Stimulated activated CD4-positive, alpha-beta T cell treated with anti-CD3 and anti-CD28 coated beads, TNF-alpha, amount 100 ng/mL, for 4 hours (primary cell): Measurements from ENCODE around the gene JMJD1C.
"Not testable (repeated sequence)": the region's sequence is repeated elsewhere in the genome, so short reads cannot be mapped to it uniquely, and the experiment has no call there.

Experiments
- DNase-seq, 3 experiments: peaks; one replicate each; pipeline ENCODE4 v3.0.0-alpha.2; 2020; ENCODE audit warnings: low read depth in 3 of 3

Gene JMJD1C

DNA sequence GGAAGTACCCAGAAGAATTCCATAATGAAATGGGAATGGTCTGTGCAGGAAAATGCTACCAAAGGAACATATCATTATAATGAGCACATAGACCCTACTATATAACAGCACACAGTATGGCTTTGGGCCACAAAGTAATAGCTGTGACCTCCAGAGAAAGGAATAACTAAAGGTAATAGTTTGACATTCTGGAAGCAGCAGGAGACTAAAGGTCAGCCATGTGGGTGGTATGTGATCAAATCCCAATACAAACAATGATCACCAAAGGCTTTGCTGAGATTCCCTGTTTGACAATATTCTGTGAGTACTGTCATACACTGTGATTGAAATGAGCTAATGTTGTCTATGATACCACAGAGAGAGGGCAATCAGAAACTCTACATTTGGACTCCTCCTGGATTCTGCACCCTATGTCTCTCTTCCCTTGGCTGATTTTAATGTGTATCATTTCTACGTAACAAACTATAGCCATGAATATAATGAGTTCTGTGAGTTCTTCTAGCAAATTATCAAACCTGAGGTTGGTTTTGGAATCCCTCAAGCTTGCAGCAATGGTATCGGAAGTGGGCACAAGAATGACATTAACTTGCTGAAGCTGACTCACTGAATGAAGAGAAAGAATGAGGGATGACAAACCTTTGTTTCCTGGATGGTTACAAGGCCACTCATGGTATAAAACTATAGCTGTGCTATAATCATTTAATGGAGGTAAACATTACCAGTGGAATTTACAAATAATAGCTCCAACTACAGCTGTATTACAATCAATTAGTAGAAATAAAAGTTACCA lies 99.6 kb downstream of the JMJD1C start:
- no peak for DNase-seq

DNA sequence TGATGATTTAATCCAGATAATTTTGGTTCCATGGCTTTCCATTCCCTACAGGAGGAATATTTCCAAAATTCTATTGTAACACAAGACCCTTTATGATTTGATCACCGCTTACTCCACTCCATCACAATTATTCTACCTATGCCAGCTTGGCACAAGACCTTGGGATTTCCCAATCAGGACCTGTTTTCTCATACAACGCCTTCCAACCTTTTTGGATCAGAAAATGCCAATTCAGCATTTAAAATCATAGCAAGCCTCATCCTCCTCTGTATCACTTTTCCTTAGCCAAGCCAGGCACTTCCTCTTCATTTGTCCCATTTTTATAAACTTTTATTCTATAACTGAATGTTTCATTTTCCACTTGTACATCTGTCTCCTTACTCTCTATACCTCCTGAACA lies 100.9 kb downstream of the JMJD1C start:
- DNase-seq, result no peak

DNA sequence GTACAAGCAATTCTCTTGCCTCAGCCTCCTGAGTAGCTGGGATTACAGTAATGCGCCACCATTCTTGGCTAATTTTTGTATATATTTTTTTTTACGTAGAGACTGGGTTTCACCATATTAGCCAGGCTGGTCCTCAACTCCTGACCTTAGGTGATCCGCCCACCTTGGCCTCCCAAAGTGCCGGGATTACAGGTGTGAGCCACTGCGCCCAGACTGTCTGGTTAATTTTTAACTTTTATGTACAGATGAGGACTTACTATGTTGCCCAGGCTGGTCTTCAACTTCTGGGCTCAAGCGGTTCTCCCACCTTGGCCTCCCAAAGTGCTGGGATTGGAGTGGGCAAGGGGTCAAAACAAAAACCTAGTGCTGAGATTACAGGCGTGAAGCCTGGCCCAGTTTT lies 101.8 kb downstream of the JMJD1C start:
- no peak for DNase-seq

DNA sequence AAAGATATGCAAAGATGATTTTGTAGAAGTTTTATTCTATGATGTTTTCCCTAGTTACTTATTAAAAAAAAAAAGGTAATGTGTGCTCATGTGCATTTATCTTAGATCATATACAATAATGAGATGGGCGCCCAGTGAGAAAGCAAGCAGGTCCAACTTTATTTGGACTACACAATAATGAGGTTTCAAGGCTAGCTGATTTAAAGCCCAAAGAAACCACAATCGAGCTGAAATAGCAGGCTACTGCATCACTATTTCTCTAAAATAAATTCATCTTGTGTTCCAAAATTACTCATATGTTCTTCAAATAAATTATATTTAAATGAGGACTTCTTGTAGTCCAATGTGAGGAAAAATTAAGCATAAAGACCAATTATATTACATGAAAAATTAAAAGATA lies 110.1 kb downstream of the JMJD1C start:
- DNase-seq, result no peak

DNA sequence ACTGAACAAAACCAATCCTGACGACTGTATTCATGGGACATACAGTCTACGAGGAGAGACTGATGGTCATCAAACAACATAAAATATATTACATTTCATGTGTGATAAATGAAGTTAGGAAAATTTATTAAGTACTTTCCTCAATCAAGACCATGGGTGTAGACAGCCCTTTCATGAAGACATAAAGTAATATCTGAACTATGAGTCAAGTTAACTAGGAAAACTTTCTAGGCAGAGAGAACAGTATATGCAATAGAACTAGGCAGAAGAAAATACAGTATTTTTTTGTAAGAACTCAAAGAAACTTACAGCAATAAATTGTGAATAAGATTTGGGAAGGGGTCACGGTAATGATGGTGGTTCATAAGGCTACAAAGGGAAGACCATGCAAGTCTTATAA lies 112.8 kb downstream of the JMJD1C start:
- DNase-seq, result no peak

DNA sequence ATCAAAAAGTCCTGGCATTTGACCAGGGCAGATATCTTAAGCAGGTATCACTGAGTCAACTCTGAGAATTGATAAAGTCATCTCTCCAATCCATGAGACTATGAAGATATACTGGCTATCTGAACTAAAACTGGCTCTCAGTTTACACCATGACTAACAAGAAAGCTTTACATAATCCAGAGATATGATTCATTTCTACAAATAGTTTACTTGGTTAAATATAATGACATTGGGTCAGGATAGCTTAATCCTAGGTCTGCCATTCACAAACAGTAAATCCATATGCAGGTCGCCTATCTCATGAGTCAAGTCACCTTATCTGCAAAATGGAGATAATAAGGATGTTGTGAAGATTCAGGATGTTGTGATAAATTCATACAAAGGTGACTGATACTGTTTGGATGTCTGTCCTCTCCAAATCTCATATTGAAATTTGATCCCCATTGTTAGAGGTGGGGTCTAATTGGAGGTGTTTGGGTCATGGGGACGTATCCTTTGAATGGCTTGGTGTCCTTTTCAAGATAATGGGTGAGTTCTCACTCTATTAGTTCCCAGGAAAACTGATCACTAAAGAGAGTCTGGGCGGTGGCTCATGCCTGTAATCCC lies 117.4 kb downstream of the JMJD1C start:
- no peak for DNase-seq

DNA sequence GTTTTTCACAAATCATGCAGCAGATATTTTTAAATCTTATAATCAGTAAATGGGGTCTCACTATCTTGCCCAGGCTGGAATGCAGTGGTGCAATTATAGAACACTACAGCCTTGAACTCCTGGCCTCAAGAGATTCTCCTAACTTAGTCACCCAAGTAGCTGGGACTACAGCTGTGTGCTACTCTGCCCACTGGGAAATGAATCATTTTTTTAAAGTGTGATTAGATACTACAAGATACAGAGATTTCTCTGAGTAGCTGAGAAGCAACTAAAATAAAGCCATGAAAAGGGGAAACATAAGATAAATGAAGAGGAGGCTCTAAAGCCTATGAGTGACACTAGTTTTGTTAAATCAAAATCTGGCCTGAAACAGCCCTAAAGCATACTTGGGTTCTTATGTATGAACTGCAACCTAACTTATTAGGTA lies 119.7 kb downstream of the JMJD1C start:
- no peak for DNase-seq

DNA sequence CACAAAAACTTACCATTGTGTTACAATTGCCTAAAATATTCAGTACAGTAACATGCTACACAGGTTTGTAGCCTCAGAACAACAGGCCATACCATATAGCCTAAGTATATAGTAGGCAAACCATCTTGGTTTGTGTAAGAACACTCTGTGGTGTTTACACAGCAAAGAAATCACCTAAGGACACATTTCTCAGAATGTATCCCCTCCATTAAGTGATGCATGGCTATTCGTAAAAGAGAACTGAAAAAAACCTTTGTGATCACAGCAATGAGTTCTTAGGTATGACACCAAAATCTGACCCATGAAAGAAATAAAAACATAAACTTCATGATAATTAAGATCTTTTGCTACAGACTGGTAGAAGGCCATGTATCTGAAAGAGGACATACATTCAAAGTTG lies 121.5 kb downstream of the JMJD1C start:
- DNase-seq, result no peak

DNA sequence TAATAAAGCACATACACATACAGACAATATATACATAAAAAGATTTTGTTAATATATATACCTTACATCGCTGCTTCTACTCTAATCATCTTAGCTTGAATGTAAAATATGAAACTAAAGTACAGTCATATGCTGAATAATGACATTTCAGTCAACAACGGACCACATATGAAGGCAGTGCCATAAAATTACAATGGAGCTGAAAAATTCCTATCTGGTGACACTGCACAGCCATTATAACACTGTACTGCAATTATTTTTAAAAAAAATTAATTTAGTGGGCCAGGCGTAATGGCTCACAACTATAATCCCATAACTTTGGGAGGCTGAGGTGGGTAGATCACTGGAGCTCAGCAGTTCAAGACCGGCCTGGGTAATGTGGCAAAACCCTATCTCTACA lies 122.3 kb downstream of the JMJD1C start:
- DNase-seq, result no peak

DNA sequence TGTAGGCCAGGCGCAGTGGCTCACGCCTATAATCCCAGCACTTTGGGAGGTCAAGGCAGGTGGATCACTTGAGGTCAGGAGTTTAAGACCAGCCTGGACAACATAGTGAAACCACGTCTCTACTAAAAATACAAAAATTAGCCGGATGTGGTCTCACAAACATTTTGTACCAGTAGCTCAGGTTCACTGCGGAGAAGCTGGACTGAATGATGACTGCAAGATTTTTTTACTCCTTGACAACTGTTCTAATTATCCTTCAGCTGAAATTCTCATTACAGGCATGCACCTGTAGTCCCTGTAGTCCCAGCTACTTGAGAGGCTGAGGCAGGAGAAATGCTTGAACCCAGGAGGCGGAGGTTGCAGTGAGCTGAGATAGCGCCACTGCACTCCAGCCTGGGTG lies 126.1 kb downstream of the JMJD1C start:
- DNase-seq, result not testable (repeated sequence)

DNA sequence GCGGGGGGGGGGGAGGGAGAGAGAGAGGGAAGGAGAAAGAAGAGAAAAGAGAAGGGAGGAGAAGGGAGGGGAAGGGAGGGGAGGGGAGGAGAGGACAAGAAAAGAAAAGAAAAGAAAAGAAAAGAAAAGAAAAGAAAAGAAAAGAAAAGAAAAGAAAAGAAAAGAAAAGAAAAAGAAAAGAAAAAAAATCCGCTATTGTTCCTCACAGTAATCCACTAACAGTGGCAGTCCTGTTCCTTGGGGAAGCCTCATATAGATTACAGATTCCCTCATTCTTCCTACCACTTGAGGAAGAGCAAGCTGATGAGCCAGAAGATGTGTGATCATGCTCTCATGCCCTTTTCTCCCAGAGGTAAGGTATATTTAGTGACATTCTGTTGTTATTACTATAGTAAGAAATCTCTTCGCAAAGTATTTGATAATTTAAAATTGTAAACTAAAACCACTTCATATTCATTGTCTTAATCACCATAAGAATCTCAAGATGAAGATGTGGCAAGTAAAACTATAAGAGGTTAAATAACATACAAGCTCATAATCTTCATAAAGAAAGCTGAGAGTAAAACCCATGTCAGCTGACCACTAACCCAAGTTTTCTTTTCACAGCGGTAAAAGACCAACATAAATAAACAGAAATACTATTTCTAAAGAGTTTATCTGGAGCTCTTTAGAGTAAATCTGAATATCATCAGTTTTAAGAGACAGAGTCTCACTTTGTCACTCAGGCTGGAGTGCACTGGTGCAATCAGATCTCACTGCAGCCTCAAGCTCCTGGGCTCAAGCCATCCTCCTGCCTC lies 128.1 kb downstream of the JMJD1C start:
- no peak for DNase-seq

DNA sequence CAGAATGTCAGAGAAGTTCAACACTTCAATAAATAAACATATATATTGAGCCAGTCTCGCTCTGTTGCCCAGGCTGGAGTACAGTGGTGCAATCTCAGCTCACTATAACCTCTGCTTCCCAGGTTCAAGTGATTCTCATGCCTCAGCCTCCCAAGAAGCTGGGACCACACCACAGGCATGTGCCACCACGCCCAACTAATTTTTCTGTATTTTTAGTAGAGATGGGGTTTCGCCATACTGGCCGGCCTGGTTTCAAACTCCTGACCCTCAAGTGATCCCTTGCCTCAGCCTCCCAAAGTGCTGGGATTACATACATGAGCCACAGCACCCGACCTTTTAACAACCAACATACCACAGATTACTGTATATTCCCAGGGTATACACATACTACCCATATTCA lies 134.2 kb downstream of the JMJD1C start:
- DNase-seq, result no peak

DNA sequence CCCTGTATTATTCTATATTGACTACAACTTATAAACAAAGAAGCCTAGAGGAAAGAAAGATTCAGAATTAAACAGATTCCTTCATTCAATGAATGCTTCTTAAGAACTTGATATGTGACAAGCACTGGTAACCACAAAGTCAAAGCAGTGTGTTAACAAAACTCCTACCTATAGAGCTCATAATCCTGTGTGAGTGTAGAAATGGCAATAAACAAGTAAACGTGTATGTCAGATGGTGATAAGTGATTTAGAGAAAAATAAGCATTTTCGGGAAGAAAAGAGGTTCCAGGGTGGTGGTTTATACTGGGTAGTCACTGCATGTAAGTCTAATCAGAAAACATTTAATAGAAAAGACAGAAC lies 141.3 kb downstream of the JMJD1C start:
- no peak for DNase-seq

DNA sequence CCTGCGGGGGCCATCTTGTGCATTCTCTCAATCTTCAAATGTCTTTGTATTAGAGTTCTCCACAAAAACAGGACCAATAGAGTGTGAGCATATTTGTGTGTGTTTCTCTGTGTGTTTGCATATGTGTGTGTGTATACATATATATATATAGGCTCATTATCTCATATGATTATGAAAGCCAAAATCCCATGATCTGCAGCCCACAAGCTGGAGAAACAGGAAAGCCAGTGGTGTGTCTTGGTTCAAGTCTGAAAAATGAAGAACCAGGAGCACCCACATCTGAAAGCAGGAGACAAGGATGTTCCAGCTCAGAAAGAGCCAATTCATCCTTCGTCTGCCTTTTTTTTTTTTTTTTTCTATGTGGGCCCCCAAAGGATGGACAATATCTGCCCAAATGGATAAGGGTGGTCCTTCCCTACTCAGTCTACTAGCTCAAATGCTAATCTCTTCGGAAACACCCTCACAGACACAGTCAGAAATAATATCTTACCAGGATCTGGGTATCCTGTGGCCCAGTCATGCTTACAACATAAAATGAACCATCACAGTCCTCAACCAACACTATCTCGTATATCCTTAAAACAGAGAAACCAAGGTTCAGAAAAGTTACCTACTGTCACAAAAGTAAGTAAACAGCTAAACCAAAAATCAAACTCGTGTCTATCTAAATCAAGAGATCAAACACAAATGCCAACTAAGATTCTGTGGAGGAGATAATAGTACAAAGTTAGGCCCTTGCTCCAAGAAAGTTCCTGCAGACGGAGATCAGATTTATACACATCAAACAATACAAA lies 141.9 kb downstream of the JMJD1C start:
- no peak for DNase-seq

DNA sequence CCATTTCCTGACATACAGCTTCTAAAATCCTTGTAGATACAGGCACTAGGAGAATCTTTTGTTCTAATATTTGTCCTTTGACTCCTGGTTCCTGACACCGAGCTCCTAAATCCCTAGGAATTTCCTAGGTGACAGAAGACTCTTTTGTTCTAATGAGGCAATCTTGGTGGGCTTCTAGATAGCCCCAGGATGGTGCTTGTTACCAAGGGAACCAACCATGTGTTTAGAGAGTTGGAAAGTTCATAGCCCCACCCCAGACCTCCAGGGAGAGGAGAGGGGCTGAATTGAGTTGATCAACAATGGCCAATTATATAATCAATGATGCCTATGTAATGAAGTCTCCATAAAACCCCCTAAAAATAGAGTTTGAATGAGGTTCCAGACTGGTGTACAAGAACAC lies 145.1 kb downstream of the JMJD1C start:
- no peak for DNase-seq

DNA sequence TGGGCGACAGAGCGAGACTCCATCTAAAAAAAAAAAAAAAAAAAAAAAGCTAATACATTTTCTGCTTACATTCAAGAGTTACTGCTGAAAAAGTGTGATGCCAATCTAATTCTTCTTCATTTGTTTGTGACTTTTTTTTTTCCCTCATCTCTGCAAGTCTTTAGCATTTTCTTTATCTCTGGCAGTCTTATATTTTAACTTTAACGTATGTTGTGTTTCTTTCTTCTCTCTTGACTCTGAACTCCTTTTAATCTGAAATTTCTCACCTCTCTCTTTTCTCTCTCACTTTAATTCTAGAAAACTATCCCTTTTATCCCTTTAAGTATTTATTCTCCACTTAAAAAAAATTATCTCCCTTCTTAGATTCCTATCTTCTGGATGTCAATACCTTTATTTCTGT lies 146.5 kb downstream of the JMJD1C start:
- DNase-seq, result no peak

DNA sequence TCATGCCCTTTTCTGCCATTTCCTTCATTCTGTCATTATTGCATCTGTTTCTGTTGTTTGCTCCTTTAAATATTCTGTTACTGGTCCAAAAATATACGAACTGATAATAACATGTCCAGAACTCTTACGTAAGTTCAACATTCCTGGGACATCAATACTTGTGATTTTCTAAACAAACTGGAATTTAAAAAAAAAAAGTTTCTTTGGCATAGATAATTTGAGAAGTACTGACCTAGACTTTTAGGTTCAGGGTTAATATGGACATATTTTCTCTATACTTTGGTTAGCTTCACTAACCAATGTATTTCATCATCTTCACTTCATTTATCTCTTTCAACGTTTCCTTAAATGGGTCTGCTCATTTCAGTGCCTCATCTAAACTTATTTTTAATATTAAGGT lies 147.3 kb downstream of the JMJD1C start:
- DNase-seq, result no peak

DNA sequence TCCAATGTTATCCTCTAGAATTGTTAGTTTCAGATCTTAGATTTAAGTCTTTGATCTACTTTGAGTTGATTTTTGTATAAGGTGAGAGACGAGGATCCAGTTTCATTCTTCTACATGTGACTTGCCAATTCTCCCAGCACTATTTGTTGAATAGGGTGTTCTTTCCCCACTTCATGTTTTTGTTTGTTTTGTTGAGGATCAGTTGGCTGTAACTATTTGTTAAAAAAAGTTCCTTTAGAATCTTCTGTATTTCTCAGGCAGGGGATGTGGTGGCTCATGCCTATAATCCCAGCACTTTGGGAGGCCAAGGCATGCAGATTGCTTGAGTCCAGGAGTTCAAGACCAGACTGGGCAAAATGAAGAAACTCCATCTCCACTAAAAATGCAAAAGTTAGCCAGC lies 151.8 kb downstream of the JMJD1C start:
- DNase-seq, result no peak

DNA sequence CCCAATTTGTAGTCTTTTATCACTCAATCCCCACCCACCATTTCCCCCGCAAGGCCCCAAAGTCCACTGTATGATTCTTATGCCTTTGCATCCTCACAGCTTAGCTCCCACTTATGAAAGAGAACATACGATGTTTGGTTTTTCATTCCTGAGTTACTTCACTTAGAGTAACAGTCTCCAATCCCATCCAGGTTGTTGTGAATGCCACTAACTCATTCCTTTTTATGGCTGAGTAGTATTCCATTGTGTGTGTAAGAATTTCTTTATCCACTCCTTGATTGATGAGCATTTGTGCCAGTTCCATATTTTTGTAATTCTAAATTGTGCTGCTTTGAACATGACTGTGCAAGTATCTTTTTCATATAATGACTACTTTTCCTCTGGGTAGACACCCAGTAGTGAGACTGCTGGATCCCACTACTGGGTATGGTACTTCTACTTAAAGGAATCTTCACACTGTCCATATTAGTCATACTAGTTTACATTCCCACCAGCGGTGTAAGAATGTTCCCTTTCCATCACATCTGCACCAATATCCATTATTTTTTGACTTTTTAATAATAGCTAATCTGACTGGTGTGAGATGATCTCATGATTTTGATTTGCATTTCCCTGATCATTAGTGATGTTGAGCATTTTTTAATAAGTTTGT lies 152.6 kb downstream of the JMJD1C start:
- DNase-seq, result no peak

DNA sequence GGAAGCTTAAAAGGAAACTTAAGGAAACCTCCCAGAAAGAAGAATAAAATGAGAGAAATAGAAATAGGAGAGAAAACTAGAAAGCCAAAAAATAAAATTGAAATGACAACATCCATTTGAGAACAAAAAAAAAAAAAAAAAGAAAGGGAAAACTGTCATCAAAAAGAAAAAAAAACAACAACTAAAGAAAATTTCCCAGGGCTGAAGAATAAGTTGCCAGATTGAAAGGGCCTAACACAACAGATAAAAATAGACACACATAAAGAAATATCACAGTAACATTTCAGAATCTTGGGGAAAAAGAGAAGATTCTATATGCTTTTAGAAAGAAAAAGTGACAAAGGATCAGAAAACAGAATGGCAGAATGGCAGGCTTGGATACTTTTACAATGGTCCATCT lies 157.1 kb downstream of the JMJD1C start:
- no peak for DNase-seq

DNA sequence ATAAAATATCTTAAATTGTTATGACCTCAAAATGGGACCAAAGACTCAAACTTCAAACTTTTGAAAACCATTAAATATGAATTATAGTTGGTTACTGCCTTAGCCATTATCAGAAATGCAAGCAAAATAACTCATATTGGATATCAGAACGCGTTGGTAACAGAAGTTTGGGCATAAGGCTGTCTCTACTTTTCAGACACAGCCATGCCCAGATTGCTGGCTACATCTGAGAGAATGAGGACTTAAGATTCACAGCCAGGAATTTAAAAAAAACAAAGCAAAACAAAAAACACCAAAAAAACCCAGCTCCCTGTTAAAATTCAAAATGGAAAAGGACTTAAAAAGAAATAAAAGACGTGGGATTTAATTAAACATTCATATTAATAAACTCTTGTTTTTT lies 161.6 kb downstream of the JMJD1C start:
- DNase-seq, result no peak

DNA sequence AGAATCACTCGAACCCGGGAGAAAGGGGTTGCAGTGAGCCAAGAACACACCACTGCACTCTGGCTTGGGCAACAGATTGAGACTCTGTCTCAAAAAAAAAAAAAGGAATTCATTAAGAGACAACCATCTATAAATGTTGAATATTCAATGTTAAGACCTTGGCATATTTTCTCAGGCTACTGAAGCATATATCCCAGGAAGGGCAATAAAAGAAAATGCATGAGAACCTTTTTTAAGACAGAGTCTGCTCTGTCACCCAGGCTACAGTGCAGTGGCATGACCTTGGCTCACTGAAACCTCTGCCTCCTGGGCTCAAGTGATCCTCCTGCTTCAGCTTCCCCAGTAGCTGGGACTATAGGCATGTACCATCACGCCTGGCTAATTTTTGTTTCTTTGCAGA lies 165.0 kb downstream of the JMJD1C start:
- no peak for DNase-seq
